GM23248 (cell line): Measurements from ENCODE around the gene TSG101.

Experiments used
- EZH2 ChIP-seq: fragments of 200-600 bp; sonication (generic); IDR thresholded peaks from 2 replicates; pipeline ENCODE4 v1.6.1; 2018; ENCODE audit warnings: antibody characterized with exemption, mild to moderate bottlenecking; ENCODE audit not compliant: insufficient read depth, poor library complexity, severe bottlenecking
- EZH2phosphoT487 ChIP-seq: fragments of 200-600 bp; sonication (generic); IDR thresholded peaks from 2 replicates; pipeline ENCODE4 v1.6.1; 2018; ENCODE audit warnings: antibody characterized with exemption, moderate library complexity, mild to moderate bottlenecking, low read depth; ENCODE audit not compliant: insufficient read depth

- TF ChIP-seq EZH2 (no peak), EZH2phosphoT487 (no peak)
Measured at GRCh38 chr11:18575361-18575760, 48.6 kb upstream of the TSG101 start.
